ENCODE measurements around the gene GLRX.

DNA sequence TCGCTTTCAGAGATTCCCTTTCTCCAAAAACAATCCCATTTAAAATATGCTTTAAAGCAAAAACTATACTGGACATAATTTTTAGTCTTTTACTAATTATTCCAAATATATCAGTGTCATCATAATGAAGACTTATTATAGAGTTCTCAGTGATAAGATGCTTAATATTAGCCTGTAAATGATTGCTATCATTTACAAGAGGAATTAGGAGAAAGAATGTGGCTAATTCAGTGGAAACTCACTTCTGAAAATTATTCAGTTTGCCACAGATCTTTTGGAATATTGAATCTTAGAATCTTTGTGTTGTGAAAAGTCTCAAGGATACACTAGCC, 24.7 kb upstream of the GLRX start:
- TF ChIP-seq, protein P1, sequence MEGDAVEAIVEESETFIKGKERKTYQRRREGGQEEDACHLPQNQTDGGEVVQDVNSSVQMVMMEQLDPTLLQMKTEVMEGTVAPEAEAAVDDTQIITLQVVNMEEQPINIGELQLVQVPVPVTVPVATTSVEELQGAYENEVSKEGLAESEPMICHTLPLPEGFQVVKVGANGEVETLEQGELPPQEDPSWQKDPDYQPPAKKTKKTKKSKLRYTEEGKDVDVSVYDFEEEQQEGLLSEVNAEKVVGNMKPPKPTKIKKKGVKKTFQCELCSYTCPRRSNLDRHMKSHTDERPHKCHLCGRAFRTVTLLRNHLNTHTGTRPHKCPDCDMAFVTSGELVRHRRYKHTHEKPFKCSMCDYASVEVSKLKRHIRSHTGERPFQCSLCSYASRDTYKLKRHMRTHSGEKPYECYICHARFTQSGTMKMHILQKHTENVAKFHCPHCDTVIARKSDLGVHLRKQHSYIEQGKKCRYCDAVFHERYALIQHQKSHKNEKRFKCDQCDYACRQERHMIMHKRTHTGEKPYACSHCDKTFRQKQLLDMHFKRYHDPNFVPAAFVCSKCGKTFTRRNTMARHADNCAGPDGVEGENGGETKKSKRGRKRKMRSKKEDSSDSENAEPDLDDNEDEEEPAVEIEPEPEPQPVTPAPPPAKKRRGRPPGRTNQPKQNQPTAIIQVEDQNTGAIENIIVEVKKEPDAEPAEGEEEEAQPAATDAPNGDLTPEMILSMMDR (optimal IDR thresholded peaks at IDR 0.05 in 1 of 3, IDR thresholded peaks at IDR 0.05 in 1 of 3, conservative IDR thresholded peaks at IDR 0.05 in 1 of 3; ENCODE audit: extremely low read depth in 1 of 3, insufficient read depth in 2 of 3, low read length in 3 of 3): no peak
- no peak for TF ChIP-seq EZH2 (IDR thresholded peaks at IDR 0.05; ENCODE audit: low read length)
